Measurements from ENCODE around the gene DTNBP1. TPM values are rescaled to one million over a fixed set of nuclear protein-coding genes. Genes with fewer than 3 reads are reported as not detected.

The DTNBP1 gene
- total and polyA plus RNA-seq, 2 of the 8 experiments (the other 6 are each of a cell fraction or from before 2014, with no cell fraction given) = 13.5 to 22.1 TPM

DNA sequence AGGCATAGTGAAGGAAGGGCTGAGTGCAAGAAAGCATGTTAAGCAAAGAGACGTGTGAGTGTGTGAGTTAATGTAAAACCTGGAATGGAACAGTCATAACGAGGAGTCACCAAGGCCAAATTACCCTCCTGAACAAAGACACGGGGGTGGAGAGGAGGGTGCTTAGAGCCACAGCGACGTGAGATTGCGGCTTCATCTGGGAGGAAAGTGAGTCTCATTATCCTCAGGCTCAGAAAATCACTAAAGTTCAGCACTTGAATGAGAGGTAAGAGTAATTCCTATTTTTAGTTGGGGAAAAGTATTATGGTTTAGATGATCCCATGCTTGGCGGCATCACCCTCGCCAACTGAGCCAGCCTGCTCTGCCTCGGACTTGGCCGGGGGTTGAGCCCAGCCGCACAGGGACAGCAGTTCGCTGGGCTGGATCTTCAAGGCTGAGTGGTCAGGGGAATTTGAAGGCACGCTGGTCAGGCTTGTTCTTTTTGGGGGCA is 136.6 kb downstream of the DTNBP1 start:
- WGBS, 2 experiments (ENCODE audit: extremely low coverage in 1 of 2, insufficient coverage in 1 of 2, insufficient read length in 1 of 2, insufficient replicate concordance in 2 of 2, low coverage in 1 of 2, low lambda C conversion rate in 2 of 2, missing lambda C conversion rate in 1 of 2) = 94% methylated on average over 13 of the region's 13 CpGs; no CpG with 5 or more reads in 1 of the 2 experiments
- no peaks in the 10 kb centered on the region for H3K27me3 ChIP-seq (replicated peaks in 1 of 4; ENCODE audit: control insufficient read depth in 3 of 4, extremely low read depth in 1 of 4, insufficient read depth in 3 of 4, low read length in 3 of 4)
- H3K4me2 ChIP-seq (ENCODE audit: insufficient read depth in 1 of 2, low read depth in 2 of 2, low read length in 2 of 2) = no peak overlapping the region
- ChIA-PET CTCF (ENCODE audit: partially characterized antibody) (no interaction called here), POLR2A (ENCODE audit: partially characterized antibody) (no interaction called here)
- TF ChIP-seq POLR2AphosphoS5 (IDR thresholded peaks at IDR 0.05; ENCODE audit: low read depth, low read length) (peak; percentile 35), YY1 (IDR thresholded peaks at IDR 0.05; ENCODE audit: low read depth, low read length) (no peak), SIX5 (IDR thresholded peaks at IDR 0.05; ENCODE audit: low read depth, low read length) (no peak), HDAC6 (IDR thresholded peaks at IDR 0.05; ENCODE audit: low read depth, low read length) (no peak), CHD2 (IDR thresholded peaks at IDR 0.05; ENCODE audit: low read length) (no peak), POLR2A (IDR thresholded peaks at IDR 0.05; ENCODE audit: control extremely low read depth in 1 of 2, low read depth in 2 of 2, low read length in 2 of 2) (peak; percentile 6 to 55; a peak in 2 of 3 replicates)
- TF ChIP-seq, protein P1, sequence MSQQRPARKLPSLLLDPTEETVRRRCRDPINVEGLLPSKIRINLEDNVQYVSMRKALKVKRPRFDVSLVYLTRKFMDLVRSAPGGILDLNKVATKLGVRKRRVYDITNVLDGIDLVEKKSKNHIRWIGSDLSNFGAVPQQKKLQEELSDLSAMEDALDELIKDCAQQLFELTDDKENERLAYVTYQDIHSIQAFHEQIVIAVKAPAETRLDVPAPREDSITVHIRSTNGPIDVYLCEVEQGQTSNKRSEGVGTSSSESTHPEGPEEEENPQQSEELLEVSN (IDR thresholded peaks at IDR 0.05) = peak; percentile 39; the same call in 1 of the 2 replicates
- TF ChIP-seq, protein P2, sequence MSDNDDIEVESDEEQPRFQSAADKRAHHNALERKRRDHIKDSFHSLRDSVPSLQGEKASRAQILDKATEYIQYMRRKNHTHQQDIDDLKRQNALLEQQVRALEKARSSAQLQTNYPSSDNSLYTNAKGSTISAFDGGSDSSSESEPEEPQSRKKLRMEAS (IDR thresholded peaks at IDR 0.05) = peak; percentile 16; the same call in 1 of the 2 replicates
- no peak overlapping the region for H3K4me3 ChIP-seq (ENCODE audit: extremely low read depth in 1 of 4, insufficient read depth in 2 of 4, low read depth in 3 of 4, low read length in 4 of 4)
- no peaks in the 10 kb centered on the region for H3K79me1 ChIP-seq (ENCODE audit: low read depth, low read length)
- H4K20me1 ChIP-seq (replicated peaks in 1 of 2; ENCODE audit: control insufficient read depth in 1 of 2, insufficient read depth in 2 of 2, low read length in 2 of 2) = peaks cover 0 to 3% of the 10 kb centered on the region in 2 experiments
- H2BK12ac ChIP-seq (ENCODE audit: low read depth, low read length) = no peak overlapping the region
- DNase-seq (ENCODE audit: low read depth in 1 of 2, low spot score in 2 of 2) (peak in 1 of 2 experiments; percentile 44), FAIRE-seq (no peak)
- peaks cover 26 to 27% of the 10 kb centered on the region in 2 experiments for H3K9me3 ChIP-seq (ENCODE audit: insufficient read depth in 2 of 2, low read depth in 1 of 2, low read length in 1 of 2)
- no peak overlapping the region for H3K18ac ChIP-seq (ENCODE audit: extremely low read depth, low read length)
- H2BK120ac ChIP-seq (replicated peaks; ENCODE audit: low read depth, low read length) = no peak overlapping the region
- H3K4me1 ChIP-seq (replicated peaks in 1 of 4; ENCODE audit: control insufficient read depth in 3 of 4, insufficient read depth in 4 of 4, low read length in 3 of 4) = no peaks in the 10 kb centered on the region
- no peak overlapping the region for H3K56ac ChIP-seq (replicated peaks; ENCODE audit: insufficient read length, low read depth, low read length)
- no peak overlapping the region for H4K8ac ChIP-seq (ENCODE audit: extremely low read depth, insufficient read depth, low read length)
- no peak overlapping the region for H3K14ac ChIP-seq (ENCODE audit: insufficient read length)
- H3K27ac ChIP-seq (ENCODE audit: low read depth, low read length) = no peak overlapping the region
- no peak overlapping the region for H3K4ac ChIP-seq (replicated peaks; ENCODE audit: insufficient read length, low read depth, low read length)
- no peak overlapping the region for H2AFZ ChIP-seq (ENCODE audit: low read length)
- no peak overlapping the region for H2AK5ac ChIP-seq (ENCODE audit: low read depth, low read length)
- no peak overlapping the region for H4K5ac ChIP-seq (ENCODE audit: insufficient read length, low read depth, low read length)
- H2BK20ac ChIP-seq (ENCODE audit: low read length) = no peak overlapping the region
- no peak overlapping the region for H2BK5ac ChIP-seq (ENCODE audit: low read depth, low read length)
- no peak overlapping the region for H3K23ac ChIP-seq (ENCODE audit: insufficient read length)
- H3K9ac ChIP-seq (replicated peaks in 1 of 4; ENCODE audit: extremely low read depth in 1 of 4, low read depth in 3 of 4, low read length in 3 of 4) = no peak overlapping the region
- peaks cover 3 to 39% (median 20%) of the 10 kb centered on the region in 4 experiments; a peak in 7 of 8 replicates for H3K36me3 ChIP-seq (ENCODE audit: control insufficient read depth in 2 of 4, insufficient read depth in 4 of 4, low read length in 3 of 4)
- H2BK15ac ChIP-seq (ENCODE audit: low read length) = no peak overlapping the region
- H4K91ac ChIP-seq (replicated peaks; ENCODE audit: insufficient read length, low read length) = no peak overlapping the region
- H3K23me2 ChIP-seq (ENCODE audit: low read depth, low read length) = no peaks in the 10 kb centered on the region
- no peaks in the 10 kb centered on the region for H3K79me2 ChIP-seq (ENCODE audit: control insufficient read depth in 1 of 2, insufficient read depth in 2 of 2, low read length in 2 of 2)
